ENCODE data around the gene PCSK2. TPM values are rescaled to one million over a fixed set of nuclear protein-coding genes. Genes with fewer than 3 reads are reported as not detected.

Gene PCSK2
- total RNA-seq, 4 donors from 2014 or later, result 0.29 TPM; not detected in 3

GRCh38 chr20:17343656-17344452, 117.0 kb downstream of the PCSK2 start:
- H3K9me3 ChIP-seq, result no peaks in the 10 kb centered on the region
- no peak for ATAC-seq

GRCh38 chr20:17344790-17345189, 118.0 kb downstream of the PCSK2 start:
- Histone ChIP-seq H3K36me3 (no peaks in the 10 kb centered on the region), H3K27me3 (no peaks in the 10 kb centered on the region), H3K4me1 (no peaks in the 10 kb centered on the region), H3K27ac (no peak overlapping the region), H3K4me3 (no peak overlapping the region), H3K9me3 (no peaks in the 10 kb centered on the region)
- DNase-seq, result no peak
- intact Hi-C loops (cut with DNase I; ENCODE audit: low total_unique reads) (no loop called here), in situ Hi-C loops (cut with MboI; ENCODE audit: low sequenced_read_pairs in 4 of 4) (no loop called here)
- ATAC-seq, result no peak
- TF ChIP-seq POLR2A (IDR thresholded peaks at IDR 0.05) (no peak), CTCF (IDR thresholded peaks at IDR 0.05 in 4 of 5, conservative IDR thresholded peaks at IDR 0.05 in 1 of 5) (no peak)

More at GRCh38 chr20:17343656-17344452, 117.0 kb downstream of the PCSK2 start:
- intact Hi-C loops (cut with DNase I; ENCODE audit: low total_unique reads) (no loop called here), in situ Hi-C loops (cut with MboI; ENCODE audit: low sequenced_read_pairs in 4 of 4) (no loop called here)
- no peaks in the 10 kb centered on the region for H3K36me3 ChIP-seq
- no peak for DNase-seq
- no peak for TF ChIP-seq POLR2A (IDR thresholded peaks at IDR 0.05)
- no peaks in the 10 kb centered on the region for H3K27me3 ChIP-seq
- no peaks in the 10 kb centered on the region for H3K4me1 ChIP-seq
- no peak overlapping the region for H3K4me3 ChIP-seq
- no peak overlapping the region for H3K27ac ChIP-seq

GRCh38 chr20:17345321-17345720, 118.5 kb downstream of the PCSK2 start:
- intact Hi-C loops (cut with DNase I; ENCODE audit: low total_unique reads) (no loop called here), in situ Hi-C loops (cut with MboI; ENCODE audit: low sequenced_read_pairs in 4 of 4) (no loop called here)
- TF ChIP-seq POLR2A (IDR thresholded peaks at IDR 0.05) (no peak), CTCF (IDR thresholded peaks at IDR 0.05 in 4 of 5, conservative IDR thresholded peaks at IDR 0.05 in 1 of 5) (no peak)
- ATAC-seq, result no peak
- H3K36me3 ChIP-seq, result no peaks in the 10 kb centered on the region
- H3K27me3 ChIP-seq, result no peaks in the 10 kb centered on the region
- H3K9me3 ChIP-seq, result no peaks in the 10 kb centered on the region
- H3K4me3 ChIP-seq, result no peak overlapping the region
- H3K27ac ChIP-seq, result no peak overlapping the region
- H3K4me1 ChIP-seq, result no peaks in the 10 kb centered on the region
- no peak for DNase-seq

GRCh38 chr20:17350321-17350720, 123.5 kb downstream of the PCSK2 start:
- Histone ChIP-seq H3K4me1 (no peaks in the 10 kb centered on the region), H3K36me3 (no peaks in the 10 kb centered on the region), H3K4me3 (no peak overlapping the region), H3K27ac (no peak overlapping the region), H3K9me3 (no peaks in the 10 kb centered on the region), H3K27me3 (no peaks in the 10 kb centered on the region)
- TF ChIP-seq POLR2A (IDR thresholded peaks at IDR 0.05) (no peak), CTCF (IDR thresholded peaks at IDR 0.05 in 4 of 5, conservative IDR thresholded peaks at IDR 0.05 in 1 of 5) (no peak)
- DNase-seq (no peak), ATAC-seq (no peak)
- intact Hi-C loops (cut with DNase I; ENCODE audit: low total_unique reads), result no loop called here
- in situ Hi-C loops (cut with MboI; ENCODE audit: low sequenced_read_pairs in 4 of 4), result loop anchor here in 1 of 4 donors (25.0 kb wide), 1 partner anchor 88 kb away; no protein-coding TSS in a partner anchor

- Histone ChIP-seq H3K27me3 (no peaks in the 10 kb centered on the region), H3K4me3 (no peak overlapping the region), H3K9me3 (no peaks in the 10 kb centered on the region), H3K36me3 (no peaks in the 10 kb centered on the region), H3K4me1 (no peaks in the 10 kb centered on the region), H3K27ac (no peak overlapping the region)
- in situ Hi-C loops (cut with MboI; ENCODE audit: low sequenced_read_pairs in 4 of 4) (loop anchor here in 1 of 4 donors (25.0 kb wide), 1 partner anchor 95 kb away; no protein-coding TSS in a partner anchor), intact Hi-C loops (cut with DNase I; ENCODE audit: low total_unique reads) (no loop called here)
- no peak for TF ChIP-seq CTCF (IDR thresholded peaks at IDR 0.05 in 4 of 5, conservative IDR thresholded peaks at IDR 0.05 in 1 of 5)
- no peak for TF ChIP-seq POLR2A (IDR thresholded peaks at IDR 0.05)
- DNase-seq, result no peak
- no peak for ATAC-seq
These were observed 130.4 kb downstream of the PCSK2 start for GRCh38 chr20:17357238-17357637.
